Stimulated activated CD4-positive, alpha-beta T cell treated with anti-CD3 and anti-CD28 coated beads, Interleukin-2, amount 100 ng/mL, for 4 hours (primary cell): ENCODE data around the gene ZNF10.
A peak's percentile ranks its signal among the peaks of the same experiment; 100 is the strongest.

ENCODE experiments used
- DNase-seq: peaks from one replicate; pipeline ENCODE4 v3.0.0-alpha.2; 2020; ENCODE audit warnings: low read depth

Gene ZNF10

DNA sequence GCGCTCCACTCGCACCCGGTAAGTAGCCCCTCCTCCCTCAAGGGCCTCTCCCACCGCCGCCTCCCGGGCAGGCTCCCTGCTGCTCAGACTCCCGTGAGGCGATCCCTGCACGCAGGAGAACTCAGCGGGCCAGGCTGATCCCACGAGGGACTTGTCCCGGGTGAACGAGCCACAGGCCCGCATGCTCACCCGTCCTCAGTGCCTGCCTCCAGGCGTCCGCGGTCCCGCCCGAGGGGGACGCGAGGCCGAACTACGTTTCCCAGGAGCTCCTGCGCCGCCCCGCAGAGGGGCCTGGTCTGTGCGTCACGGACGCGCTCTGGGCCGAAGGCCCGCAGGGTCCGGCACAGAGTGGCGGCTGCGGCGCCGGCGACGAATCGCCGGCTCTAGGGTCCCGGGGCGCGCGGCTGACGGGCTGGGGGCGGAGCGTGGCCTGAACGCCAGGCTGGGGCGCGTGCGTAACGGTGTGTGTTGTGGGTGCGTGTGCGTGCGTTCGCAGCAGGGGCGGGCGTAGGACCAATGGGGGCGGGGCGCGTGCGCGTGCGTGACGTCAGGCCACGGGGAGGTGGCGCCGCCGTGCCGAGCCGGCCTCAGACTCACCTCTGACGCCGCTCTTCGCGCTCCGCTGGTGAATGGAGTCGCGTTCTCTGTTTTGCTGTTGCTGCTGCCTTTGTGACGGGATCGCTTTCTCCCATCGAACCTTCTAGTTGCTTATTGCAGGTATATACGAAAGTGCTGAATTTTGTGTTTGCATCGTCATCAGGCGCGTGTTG is at the start of gene ZNF10, which contains the start of gene ZNF891:
TSS of gene ZNF10 (plus strand) at position 590 of the 770 bp plus-strand sequence. CDS start 13,866 bp downstream, outside the sequence.
TSS of gene ZNF891 (minus strand) at position 237 of the 770 bp plus-strand sequence. CDS start 8,356 bp downstream, outside the sequence.
- peak; percentile 95 for DNase-seq

DNA sequence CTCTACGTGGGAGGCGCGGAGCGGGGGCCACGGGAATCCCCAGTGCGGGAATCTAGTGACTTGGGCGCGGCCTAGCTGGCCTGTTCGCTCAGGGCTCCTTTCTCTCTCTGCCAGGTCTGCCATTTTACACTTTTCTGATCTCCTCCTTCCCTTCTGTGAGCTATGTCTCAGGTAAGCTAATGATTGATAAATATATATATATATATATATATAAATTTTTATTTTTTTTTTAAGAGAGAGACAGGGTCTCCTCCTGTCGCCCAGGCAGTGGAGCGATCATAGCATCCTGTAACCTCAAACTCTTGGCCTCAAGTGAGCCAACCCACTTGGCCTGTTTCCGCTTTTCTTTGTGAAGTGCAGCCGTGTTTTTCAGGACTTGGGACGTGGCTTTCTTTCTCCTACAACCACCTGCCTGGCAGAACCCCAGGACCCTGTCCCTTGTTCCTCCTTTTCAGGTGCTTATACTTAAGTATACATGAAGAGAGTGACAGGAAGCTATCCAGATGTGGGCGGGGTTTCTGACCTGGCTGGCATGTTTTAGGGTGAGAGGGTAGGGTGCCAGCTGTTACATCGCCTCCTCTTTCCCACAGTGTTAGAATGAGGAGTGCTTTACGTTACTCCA is 49.2 kb upstream of the ZNF10 start:
- DNase-seq, result peak; percentile 75

- no peak for DNase-seq
Observed at GRCh38 chr12:133083345-133083744, 47.1 kb upstream of the ZNF10 start.

GRCh38 chr12:133105620-133106019 is 24.8 kb upstream of the ZNF10 start:
- no peak for DNase-seq

- DNase-seq, result no peak
Observed at GRCh38 chr12:133106253-133106652, 24.2 kb upstream of the ZNF10 start.

GRCh38 chr12:133107121-133107520 is 23.3 kb upstream of the ZNF10 start:
- DNase-seq, result no peak

DNA sequence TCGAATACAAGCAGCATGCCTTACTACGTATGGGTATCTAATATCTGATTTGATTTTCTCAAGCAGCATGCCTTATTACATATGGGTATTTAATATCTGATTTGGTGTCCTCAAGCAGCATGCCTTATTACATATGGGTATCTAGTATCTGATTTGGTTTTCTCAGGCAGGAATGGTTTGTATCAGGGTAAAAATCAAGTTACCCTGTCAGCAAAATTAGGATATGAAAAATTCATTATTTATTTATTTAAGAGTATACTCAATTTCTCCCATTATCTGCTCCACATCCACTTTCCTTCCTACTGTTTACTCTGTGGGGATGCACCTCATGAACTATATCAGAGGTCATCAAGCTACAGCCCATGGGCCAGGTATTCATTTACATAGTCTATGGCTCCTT is 22.3 kb upstream of the ZNF10 start:
- DNase-seq, result no peak

DNA sequence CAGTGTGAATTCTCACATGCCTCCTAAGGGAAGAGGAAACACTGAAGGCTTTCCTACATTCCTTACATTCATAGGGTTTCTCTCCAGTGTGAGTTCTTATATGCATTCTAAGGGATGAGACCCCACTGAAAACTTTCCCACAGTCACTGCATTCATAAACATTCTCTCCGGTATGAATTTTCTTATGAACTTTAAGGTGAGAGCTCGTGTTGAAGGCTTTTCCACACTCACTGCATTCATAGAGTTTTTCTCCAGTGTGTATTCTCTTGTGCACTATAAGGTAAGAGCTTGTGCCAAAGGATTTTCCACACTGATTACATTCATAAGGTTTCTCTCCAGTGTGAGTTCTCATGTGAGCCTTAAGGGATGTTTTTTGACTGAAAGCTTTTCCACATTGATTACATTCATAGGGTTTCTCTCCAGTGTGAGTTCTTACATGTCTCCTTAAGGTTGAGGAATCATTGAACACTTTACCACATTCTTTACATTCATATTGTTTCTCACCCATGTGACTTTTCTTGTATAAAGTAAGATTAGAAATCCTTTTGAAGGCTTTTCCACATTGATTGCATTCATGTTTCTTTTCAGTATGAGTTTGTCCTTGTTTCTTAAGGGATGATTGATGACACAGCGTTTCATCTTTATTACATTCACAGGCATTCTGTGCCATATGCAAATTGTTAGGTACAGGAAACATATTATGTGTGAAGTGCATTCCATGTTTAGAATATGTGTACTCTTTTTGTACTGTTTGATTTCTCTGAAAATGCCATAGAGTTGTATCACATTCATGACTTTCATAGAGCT is 9.8 kb upstream of the ZNF10 start:
- DNase-seq, result no peak

DNA sequence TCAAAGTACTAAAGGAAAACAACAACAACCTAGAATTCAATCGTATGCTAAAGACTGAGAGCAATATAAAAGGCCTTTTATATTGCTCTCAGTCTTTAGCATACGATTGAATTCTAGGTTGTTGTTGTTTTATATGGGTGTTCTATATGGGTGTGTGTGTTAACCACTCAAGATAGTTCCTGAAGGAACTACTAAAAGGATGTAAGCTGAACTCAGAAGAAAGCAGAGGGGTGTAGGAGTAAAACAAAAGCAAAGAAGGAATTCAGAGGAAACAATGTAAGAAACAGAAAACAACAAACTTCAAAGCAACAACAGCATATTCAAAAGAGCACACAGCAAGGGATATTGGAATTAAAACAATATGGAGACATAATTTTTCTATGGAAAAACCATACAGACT is 5.8 kb upstream of the ZNF10 start:
- no peak for DNase-seq

DNA sequence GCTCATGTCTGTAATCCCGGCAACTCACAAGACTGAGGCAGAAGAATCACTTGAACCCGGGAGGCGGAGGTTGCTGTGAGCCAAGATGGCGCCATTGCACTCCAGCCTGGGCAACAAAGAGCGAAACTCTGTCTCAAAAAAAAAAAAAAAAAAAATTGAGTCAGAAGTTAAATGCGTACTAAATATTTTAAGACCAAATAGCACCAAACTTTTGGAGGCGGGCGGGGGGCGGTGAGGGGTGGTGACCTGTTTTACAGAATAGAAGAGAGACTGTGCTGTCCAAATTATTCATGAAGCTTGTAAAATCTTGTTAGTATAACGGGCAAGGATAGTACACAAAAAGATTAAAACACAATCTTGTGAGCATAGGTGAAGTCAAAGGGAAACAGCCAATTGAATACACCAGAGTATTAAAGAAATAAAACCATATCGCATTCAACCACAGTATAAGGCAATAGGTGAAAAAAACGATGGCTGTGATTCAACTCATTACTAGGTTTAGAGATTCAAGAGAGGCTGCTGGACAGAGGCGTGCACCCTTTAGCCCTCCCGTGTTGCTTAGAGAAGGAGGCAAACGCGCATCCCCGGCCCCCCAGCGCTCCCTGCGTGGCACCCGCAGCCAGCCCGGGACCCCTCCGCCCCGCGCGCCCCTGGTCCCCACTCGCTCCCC is 924 bp upstream of the ZNF10 start:
- no peak for DNase-seq

DNA sequence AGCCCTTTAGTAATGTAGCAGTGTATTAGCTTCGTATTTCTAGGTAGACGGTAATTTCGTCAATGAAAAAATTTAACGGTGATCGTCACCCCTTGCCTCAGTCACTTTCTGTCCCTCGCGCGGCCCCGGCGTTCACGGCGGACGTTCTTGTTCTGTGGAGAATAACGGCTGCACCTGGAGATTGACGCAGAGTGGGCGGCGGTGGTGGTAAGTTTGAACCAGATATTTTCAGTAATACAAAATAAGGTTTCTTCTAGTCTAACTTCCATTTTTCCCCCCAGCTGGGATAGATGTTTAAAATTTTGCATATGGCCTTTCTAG is 341 bp downstream of the ZNF10 start:
- peak; percentile 33 for DNase-seq

- no peak for DNase-seq
Observed at GRCh38 chr12:133135747-133136146, 5.3 kb downstream of the ZNF10 start.

DNA sequence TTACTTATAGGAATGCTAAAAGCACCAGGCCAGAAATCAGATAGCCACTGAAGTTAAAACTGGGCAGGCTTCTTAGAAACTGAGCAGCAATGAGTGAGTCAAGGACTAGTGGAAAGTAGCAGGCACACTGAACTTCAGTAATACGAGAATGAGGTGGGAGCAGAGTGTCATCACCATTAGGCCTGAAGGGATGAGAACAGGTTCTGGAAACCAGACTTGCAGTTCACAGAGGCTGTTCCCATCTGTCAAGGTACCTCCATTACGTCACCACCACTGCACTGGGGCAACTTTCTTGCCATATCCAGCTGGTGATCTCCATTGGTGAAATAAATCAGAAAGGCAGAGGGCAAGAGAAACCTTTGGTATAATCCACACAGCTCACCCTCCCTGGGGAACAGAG is 15.6 kb downstream of the ZNF10 start:
- DNase-seq, result no peak

GRCh38 chr12:133156125-133156690 is 25.8 kb downstream of the ZNF10 start:
- no peak for DNase-seq

DNA sequence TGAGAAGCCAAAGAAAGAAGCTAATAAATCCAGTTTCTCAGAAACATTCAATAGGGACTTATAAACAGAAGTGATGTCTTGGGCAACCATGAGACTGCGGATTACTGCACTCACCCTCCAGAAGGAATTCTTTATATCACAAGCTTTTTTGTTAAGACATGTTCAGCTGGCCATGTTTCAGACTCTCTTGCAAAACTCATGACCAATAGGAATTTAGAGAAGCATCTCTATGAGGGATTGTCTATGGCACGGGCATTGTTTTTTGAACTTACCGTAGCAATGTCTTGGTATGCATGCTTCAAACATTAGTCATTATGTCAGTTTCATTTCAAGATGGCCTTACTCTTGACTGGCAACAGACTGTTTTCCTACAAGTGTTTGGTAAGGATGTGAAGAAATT is 35.3 kb downstream of the ZNF10 start:
- no peak for DNase-seq

GRCh38 chr12:133172491-133172890 is 42.1 kb downstream of the ZNF10 start:
- DNase-seq, result no peak

DNA sequence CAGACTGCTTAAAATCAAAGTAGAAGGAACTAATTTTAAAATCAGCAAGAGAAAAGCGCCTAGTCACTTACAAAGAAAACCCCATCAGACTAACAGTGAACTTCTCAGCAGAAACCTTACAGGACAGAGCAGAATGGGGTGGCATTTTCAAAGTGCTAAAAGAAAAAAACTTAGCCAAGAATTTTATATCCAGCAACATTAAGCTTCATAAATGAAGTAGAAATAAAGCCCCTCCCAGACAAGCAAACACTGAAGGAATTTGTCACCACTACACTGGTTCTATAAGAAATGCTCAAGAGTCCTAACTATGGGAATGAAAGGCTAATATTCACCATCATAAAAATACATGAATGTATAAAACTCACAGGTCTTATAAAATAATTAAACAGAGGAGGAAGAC is 44.5 kb downstream of the ZNF10 start:
- no peak for DNase-seq

- no peak for DNase-seq
Observed at GRCh38 chr12:133180669-133181068, 50.2 kb downstream of the ZNF10 start.

DNA sequence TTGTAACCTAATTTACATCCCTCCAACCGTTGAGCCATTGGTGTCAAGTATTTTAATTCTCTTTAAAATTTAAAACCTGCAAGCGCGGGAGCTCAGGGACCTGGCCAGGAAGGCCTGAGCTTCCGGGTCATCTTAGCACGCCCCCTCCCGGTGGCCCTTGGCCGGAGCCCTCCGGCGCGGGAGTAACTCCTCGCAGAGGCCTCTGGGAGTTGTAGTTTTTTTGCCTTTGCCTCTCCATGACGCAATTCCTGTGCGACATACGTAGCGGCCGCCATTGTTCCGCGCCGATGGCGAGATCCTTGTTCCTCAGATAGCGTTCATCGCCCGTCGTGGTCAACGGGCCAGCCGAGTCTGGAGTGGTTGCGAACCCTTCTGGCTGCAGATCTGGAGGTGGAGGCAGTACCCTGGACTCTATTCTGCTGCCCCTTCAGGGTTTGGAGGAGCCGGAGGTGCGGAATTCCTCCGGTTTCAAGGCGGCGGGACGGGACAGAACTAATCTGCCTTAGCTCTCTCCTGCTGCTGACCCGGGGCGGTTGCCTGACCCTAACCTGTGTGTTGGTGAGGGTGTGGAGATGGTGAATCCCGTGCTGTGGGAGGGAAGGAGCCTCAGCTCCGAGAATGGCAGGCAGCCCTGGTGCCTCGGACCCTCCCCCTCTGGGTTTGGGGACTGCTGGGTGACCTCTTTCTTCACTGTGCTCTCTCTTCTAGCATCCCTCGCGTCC is 51.0 kb downstream of the ZNF10 start, which contains the start of gene ZNF268:
TSS of gene ZNF268 (plus strand) at position 258 of the 722 bp plus-strand sequence. CDS start 503 bp downstream, outside the sequence.
- peak; percentile 84 for DNase-seq

GRCh38 chr12:133190176-133190575 is 59.7 kb downstream of the ZNF10 start:
- DNase-seq, result no peak

GRCh38 chr12:133192847-133193246 is 62.4 kb downstream of the ZNF10 start:
- DNase-seq, result no peak
